MM.1S (cell line): ENCODE measurements around the gene OSBPL10.

ENCODE experiments used
- EZH2 ChIP-seq: fragments of 300-600 bp; sonication (generic); optimal IDR thresholded peaks from 2 replicates; pipeline ENCODE3; 2017; ENCODE audit warnings: low read depth, mild to moderate bottlenecking, antibody characterized with exemption, low read length, mixed read lengths
- EZH2phosphoT487 ChIP-seq: fragments of 300-600 bp; sonication (generic); IDR thresholded peaks from 2 replicates; pipeline ENCODE4 v1.6.1; 2018; ENCODE audit warnings: antibody characterized with exemption, low read length

DNA sequence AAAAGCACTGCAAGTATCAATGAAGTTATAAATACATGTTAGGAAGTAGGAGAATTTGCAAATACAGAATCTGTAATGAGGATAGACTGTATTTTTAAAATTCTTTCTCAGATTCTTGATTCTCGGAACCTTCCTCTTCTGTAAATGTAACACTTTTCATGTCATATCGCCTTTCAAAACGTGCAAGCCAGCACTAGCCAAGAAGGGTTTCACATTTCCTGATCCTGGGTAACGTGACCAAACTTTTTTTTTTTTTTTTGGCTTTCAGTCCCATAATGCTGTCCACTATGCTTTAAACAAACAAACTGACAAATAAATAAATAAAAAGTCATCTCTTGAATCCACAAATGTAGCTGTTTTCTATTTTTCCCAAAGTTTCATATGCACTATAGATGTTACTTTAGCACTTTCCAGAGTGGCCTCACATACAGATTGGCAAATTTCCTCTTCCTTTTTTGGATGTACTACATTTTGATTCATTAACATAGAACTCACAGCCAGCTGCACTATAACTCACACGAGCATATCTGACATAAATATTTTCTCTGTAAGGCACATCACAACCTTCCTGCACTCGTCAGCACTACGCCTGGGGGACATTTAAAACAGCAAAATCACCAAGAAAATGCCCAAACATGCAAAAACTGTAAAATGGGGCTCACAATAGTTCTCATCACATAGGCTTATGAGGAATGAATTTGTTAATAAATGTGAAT is 208.1 kb downstream of the OSBPL10 start:
- TF ChIP-seq EZH2 = no peak
- no peak for TF ChIP-seq EZH2phosphoT487
